Stimulated activated CD8-positive, alpha-beta memory T cell treated with anti-CD3 and anti-CD28 coated beads, Interleukin-7, amount 100 ng/mL, for 4 hours (primary cell): ENCODE data around the gene H3-3A.

Experiments used
- DNase-seq, 2 donors: peaks; one replicate each; pipeline ENCODE4 v3.0.0-alpha.2; 2020; ENCODE audit warnings: low read depth in 2 of 2

The H3-3A gene

DNA sequence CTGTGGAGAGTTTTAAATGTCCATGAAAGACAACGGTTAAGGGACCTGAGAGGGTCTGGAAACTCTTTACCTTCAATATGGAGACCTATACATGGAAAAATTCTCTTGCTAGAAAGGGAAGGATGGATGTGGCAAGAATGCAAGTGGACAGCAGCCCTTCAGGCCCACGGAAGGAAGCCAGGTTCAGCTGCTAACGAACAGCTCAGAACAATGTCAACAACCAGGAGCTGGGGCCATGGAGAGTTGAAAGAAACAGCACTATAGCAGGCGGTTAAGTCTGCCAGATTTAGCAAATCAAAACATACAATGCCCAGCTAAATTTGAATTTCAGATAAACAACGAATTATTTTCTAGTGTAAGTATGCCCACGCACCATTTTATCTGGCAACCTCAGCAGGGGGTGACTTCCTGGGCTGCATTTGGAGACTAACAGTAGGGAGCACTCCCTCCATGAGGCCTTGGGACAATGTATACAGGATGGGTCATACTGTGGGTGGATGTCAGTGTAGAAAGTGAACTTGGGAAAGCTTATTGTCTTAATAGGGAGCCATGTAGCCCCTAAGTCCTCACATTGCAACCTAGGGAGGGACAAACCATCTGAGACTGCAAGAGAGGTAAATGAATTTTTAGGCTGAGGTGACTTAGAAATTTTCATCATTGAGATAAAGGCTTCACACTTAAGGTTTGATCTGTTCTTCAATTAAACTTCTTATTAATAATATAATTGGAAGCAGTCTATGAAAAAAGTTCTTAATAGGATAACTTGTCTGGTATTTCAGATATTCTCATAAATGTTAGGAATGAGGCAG is 7.8 kb upstream of the H3-3A start:
- DNase-seq = no peak

GRCh38 chr1:226059709-226060108 is 2.8 kb upstream of the H3-3A start:
- DNase-seq = no peak

GRCh38 chr1:226060427-226060826 is 2.1 kb upstream of the H3-3A start:
- DNase-seq = no peak

DNA sequence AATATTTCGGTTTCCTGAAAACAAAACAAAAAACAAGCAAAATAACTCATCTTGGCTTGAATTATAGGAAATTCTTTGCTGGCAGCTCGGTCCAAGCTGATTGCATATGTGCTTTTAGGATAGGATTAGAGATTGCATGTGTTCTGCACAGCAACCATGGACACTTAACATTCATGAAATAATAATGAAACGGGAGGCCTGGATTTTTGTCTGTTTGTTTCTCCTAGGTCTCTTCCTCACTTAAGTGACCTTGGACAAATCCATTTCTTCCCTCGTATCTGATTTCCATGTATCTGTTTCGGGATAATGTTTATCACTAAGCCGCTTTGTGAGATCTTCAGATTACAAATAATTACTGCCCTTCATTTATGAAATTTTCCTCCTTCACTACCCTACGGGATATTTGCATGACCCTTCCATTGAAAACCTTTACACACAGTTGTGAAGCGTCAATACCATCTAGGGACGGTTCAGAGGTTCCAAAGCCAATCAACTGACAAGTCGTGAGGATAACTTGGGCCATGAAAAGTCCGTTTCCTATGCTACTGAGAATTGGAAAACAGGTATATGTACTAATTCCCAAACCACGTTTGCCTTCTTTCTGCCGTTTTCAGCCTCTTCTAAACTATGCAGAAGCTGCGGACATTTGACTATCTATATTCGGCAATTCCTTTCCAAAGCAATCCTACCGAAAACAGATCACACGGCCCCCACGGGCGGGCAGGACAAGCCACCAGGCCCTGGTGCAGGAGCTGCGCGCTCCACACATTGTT is 1.3 kb upstream of the H3-3A start:
- DNase-seq = no peak

DNA sequence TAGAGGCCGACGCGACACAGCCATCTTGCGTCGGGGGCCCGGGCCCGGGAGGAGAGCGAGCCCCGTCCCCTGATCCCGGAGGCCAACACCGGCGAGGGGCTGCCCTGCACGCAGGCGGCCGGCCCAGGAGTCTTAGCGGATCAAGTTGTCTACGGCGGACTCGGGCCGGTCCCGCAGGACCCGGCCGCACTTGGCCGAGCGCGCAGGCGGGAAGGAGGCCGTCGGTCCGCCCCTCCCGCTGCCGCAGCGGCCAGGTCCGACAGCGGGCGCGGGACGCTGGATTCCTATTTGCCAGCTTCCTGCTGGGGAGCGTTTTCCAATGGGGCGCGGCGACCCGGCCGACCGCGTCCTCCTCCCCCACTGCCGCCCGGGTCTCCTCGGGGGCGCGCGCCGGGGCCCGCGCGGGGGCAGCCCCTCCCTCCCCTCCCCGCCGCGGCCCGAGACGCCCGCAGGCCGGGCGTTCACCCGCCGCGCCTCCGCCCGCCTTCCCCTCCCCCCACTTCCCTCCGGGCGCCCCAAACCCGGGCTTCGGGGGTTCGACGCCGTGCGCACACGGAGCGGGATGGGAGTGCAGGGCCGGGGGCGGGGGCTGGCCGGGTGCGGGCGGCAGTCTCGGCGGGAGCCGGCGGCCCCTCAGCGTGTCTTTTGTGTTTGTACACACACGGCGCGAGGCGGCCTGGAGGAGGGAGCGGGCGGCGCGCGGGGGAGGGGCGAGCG is 517 bp upstream of the H3-3A start:
- peak in 1 of 2 donors; percentile 26 for DNase-seq

DNA sequence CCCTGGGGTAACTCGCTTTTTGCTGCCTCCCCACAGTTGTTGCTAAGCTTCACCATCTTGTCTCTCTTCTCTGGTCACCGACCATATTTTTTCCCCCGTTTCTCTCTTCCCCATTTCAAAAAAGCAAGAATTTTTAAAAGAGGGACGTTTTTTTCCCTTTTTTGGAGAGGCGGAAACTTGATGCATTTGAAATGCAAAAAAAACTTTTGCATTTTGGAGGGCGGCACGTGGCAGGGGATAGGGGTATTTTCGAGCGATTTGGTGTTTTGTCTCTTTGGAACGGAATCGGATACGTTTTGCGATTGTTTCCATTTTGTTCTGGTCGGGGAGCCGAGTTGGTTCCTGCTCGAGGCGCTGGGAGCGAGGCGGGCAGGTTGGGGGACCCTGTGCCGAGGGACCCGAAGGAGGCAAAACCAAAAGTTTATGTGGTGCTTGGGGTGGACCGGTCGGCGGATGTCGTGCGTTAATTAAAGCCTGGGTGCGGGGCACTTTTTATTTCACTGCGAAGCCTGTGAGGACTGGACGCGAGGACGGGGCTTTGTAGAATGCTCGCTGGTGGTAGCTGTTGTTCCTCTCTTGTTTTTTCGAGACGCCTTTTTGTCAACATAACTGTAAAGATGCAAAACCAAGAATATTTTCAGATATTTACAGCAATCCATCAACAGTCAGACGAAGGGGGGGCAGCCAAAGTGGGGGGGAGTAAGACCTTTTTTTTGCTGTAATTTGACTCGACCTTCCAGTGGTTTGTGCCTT is 884 bp downstream of the H3-3A start:
- DNase-seq = peak in 1 of 2 donors; percentile 24

- peak in 1 of 2 donors; percentile 10 for DNase-seq
Observed at GRCh38 chr1:226063977-226064815, 1.7 kb downstream of the H3-3A start.

DNA sequence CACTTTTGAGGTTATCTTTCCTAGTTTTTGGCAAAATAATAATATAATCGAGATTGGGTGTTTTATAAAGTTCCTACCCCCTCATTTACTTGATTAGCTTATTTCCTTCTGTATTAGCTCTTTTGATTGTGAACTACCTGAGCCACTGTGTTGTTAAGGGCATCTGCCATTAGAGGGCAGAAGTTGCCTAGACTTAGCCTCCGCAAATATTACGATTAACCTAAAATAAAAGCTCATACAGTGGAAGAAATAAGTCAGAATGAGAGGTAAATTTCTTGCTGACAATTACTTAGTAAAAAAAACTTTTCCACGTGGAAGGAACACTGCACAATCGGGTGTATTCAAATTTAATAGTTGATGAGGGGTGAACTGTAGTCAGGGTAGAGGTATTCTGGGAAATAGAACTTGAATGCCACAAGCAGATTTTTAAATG is 2.3 kb downstream of the H3-3A start:
- DNase-seq = peak; percentile 28 to 46

- DNase-seq = no peak
Observed at GRCh38 chr1:226066415-226067078, 4.0 kb downstream of the H3-3A start.

- DNase-seq = no peak
Observed at GRCh38 chr1:226069811-226070489, 7.4 kb downstream of the H3-3A start.

- no peak for DNase-seq
Observed at GRCh38 chr1:226072347-226072746, 9.8 kb downstream of the H3-3A start.

DNA sequence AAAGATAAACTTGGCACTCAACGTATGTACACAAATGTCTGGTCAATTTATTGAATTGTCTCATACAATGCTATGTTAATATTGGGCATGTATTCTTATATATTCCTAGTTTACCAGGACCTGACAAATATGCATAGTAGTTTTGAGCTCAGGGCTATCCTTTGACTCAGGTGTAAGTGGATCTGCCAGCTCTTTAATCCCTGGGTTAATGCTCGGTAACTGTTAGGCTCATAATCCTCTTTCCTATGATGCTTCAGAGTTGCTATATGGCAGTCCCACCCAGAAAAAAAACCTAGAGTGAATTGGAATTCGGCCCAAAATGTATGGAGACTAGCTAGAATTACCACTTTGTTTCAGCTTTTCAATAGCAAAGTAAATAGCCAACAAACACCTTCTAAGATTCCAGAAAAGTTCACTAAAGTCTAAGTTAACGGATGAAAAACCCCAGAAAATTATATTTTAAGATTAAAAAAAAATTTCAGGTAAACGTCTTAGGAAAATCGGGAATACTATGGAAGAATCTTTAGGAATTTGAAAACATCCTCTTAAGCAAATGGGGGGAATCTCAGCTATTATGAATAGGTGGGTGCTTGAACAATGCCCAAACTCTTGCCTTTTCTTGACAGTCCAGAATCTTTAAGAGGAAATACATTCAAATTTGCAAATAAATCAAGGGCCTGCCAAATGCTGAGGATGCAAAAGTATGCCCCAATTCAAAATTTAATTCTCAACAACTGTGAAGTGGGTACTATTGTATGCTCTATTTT is 10.9 kb downstream of the H3-3A start:
- DNase-seq = no peak

DNA sequence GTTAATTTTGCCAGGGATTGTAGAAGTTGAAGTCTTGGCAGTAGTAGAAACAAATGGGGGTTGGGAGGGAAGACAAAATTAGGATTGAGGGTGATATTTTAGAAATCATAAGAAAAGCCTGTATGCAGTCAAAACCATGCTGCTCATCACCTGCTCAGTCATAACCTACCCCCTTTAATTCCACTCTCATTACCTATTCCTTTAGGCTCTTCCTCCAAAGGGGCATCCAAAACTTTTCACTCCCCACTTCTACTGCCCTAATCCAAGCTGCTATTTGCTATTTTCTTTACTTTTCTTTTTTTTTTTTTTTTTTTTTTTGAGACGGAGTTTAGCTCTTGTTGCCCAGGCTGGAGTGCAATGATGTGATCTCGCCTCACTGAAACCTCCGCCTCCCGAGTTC is 11.5 kb downstream of the H3-3A start:
- DNase-seq = no peak

DNA sequence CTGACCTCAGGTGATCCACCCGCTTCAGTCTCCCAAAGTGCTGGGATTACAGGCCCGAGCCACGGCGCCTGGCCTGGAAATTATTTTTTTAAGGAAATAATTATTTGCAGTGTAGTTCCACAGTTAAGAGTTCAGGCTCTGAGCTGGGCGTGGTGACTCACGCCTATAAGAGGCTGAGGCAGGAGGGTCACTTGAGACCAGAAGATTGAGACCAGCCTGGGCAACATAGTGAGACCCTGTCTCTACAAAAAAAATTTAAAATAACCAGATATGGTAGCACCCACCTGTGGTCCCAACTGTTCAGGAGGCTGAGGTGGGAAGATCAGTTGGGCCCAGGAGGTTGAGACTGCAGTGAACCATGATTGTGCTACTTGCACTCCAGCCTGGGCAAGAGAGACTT is 13.9 kb downstream of the H3-3A start:
- DNase-seq = no peak

DNA sequence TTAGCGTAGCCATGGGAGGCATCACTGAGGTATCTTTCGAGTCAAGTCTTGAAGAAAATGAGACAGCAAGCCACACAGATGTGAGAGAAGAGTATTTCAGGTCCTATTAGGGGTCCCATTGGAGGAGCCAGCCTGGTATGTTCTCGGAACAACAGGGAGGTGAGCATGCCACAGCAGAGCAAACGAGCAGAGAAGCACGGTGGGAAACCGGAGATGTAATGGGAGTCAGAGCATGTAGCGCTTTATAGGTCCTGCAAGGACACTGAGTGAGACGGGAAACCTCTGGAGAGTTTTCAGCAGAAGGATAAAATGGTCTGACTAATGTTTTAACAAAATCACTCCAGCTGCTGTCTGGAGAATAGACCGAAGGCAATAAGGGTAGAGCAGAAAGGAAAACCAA is 15.9 kb downstream of the H3-3A start:
- no peak for DNase-seq

DNA sequence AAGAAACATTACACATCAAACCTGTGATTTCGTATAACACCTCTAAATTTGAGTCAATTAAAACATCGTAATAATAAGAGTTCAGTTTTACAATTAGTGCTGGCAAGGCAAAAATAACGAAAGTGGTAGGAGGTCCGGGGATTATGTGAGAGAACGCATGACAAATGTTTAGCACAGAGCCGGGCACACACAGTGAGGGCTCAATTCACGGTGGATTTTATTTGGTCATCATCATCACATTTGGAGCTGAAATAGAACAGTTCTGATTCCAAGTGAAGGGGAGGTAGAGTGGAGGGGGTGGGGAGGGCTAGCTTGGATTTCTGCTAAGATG is 20.0 kb downstream of the H3-3A start:
- DNase-seq = no peak

DNA sequence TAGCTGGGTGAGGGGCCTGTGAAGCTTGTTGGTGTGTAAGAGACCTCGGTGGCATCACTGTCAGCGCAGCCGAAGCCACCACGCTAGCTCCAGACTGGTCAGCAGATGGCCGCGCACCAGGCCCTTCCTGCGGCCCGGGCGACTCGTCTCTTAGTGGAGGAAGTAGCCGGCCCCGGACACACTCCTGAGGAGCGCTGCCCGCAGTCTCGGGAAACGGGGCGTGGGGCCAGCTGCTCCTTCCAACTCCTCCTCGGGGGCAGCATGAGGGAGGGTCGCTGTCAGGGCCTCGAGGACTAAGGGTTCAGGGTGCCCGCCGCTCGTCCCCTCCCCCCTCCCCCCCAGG is 20.4 kb downstream of the H3-3A start:
- no peak for DNase-seq

DNA sequence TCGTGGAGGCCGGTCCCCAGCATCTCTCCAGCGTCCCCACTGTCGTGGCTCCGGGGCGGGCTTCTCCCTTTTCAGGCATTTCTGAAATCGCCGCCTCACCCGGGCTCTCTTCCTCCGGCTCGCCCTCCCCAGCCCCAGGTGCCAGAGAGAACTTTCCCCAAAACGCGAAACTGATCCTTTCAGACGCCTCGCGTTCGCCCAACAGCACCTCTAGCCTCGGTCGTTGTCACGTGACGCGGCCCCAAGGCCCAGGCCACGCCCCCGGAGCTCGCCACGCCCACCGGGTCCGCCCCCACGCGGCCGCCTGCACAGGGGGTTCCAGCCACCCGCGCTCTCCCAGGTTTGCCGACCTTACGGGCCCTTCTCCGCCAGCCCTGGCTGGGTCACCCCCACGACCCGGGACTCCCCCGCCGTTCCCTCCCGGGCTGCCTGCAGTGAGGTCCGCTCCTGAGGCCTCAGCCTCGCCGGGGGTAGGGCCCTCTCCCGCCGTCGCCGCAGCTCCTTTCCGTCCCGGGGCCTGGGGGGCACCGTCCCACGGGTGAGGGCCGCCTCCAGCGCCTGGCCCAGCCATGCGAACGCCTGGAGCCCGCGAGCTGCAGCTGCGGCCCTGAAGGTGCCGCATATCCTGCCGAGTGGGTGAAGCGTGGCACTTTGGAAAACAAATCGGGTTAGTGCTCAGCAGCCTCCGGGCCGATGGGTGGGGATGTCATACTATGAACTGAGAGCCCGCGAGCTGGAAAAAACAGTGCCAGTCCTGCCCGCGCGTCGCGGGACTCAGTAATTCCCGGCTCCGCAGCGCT is 21.0 kb downstream of the H3-3A start:
- DNase-seq = peak; percentile 84 to 89
